GM18505 (cell line): ENCODE data around the gene ELOVL3.

ENCODE experiments used
- ATAC-seq: cut with Tn5 transposase; IDR thresholded peaks from one replicate; pipeline ENCODE4 v1.9.1; 2021; ENCODE audit not compliant: unreplicated experiment
- POLR2A ChIP-seq: IDR thresholded peaks from 4 replicates; pipeline ENCODE4 v1.6.1; 2011; ENCODE audit warnings: borderline replicate concordance; ENCODE audit not compliant: insufficient read depth, insufficient read length; ENCODE audit errors: extremely low read depth

The ELOVL3 gene

GRCh38 chr10:102254426-102254825 is 28.3 kb downstream of the ELOVL3 start:
- TF ChIP-seq POLR2A = no peak
- ATAC-seq = no peak

- no peak for ATAC-seq
- no peak for TF ChIP-seq POLR2A
Measured at GRCh38 chr10:102255404-102255803, 29.3 kb downstream of the ELOVL3 start.

GRCh38 chr10:102261196-102261595 is 35.1 kb downstream of the ELOVL3 start:
- ATAC-seq = no peak
- TF ChIP-seq POLR2A = no peak

GRCh38 chr10:102261842-102262241 is 35.7 kb downstream of the ELOVL3 start:
- no peak for ATAC-seq
- no peak for TF ChIP-seq POLR2A

- no peak for ATAC-seq
- TF ChIP-seq POLR2A = no peak
Measured at GRCh38 chr10:102262744-102263370, 36.8 kb downstream of the ELOVL3 start.

- ATAC-seq = no peak
- no peak for TF ChIP-seq POLR2A
Measured at GRCh38 chr10:102264371-102264770, 38.3 kb downstream of the ELOVL3 start.

- no peak for TF ChIP-seq POLR2A
- no peak for ATAC-seq
Measured at GRCh38 chr10:102266670-102267069, 40.6 kb downstream of the ELOVL3 start.

GRCh38 chr10:102267748-102268147 is 41.6 kb downstream of the ELOVL3 start:
- TF ChIP-seq POLR2A = no peak

GRCh38 chr10:102268375-102268888 is 42.3 kb downstream of the ELOVL3 start:
- ATAC-seq = no peak
- no peak for TF ChIP-seq POLR2A

More at GRCh38 chr10:102267748-102268147, 41.6 kb downstream of the ELOVL3 start:
- ATAC-seq = no peak

GRCh38 chr10:102269017-102269416 is 42.9 kb downstream of the ELOVL3 start:
- TF ChIP-seq POLR2A = no peak
- ATAC-seq = no peak

- no peak for ATAC-seq
- TF ChIP-seq POLR2A = no peak
Measured at GRCh38 chr10:102274062-102274461, 48.0 kb downstream of the ELOVL3 start.

GRCh38 chr10:102275343-102275742 is 49.2 kb downstream of the ELOVL3 start:
- no peak for ATAC-seq
- no peak for TF ChIP-seq POLR2A

GRCh38 chr10:102279104-102279503 is 53.0 kb downstream of the ELOVL3 start:
- TF ChIP-seq POLR2A = no peak
- no peak for ATAC-seq
